ENCODE results near the gene EIF4G3. TPM values are rescaled to one million over a fixed set of nuclear protein-coding genes. Genes with fewer than 3 reads are reported as not detected.

Gene EIF4G3
- total and polyA plus RNA-seq, 10 donors = 14.3 to 97.3 (median 64.1) TPM

- Histone ChIP-seq H3K36me3 (peaks cover 0 to 33% (median 7%) of the 10 kb centered on the region in 6 donors), H3K27ac (no peak overlapping the region), H3K4me1 (peaks cover 0 to 23% (median 13%) of the 10 kb centered on the region in 6 donors), H3K4me3 (peak overlapping the region in 1 of 8 donors; percentile 6), H3K27me3 (replicated peaks in 1 of 7) (no peaks in the 10 kb centered on the region), H3K9me3 (no peaks in the 10 kb centered on the region)
- 84 to 95% (median 89%) methylated on average over 2 of the region's 2 CpGs for WGBS, 5 donors
- TF ChIP-seq POLR2A (IDR thresholded peaks at IDR 0.05) (no peak), POLR2AphosphoS5 (IDR thresholded peaks at IDR 0.05) (no peak), CTCF (IDR thresholded peaks at IDR 0.05 in 8 of 11, conservative IDR thresholded peaks at IDR 0.05 in 3 of 11) (no peak)
- intact Hi-C loops (cut with DNase I; ENCODE audit: low total_unique reads) = no loop called here
- no peak for DNase-seq
These were observed 240.1 kb downstream of the EIF4G3 start for GRCh38 chr1:20936621-20937020.

GRCh38 chr1:20936216-20936615, 240.5 kb downstream of the EIF4G3 start:
- no peak overlapping the region for H3K4me3 ChIP-seq
- H3K36me3 ChIP-seq = peaks cover 0 to 32% (median 4%) of the 10 kb centered on the region in 6 donors
- intact Hi-C loops (cut with DNase I; ENCODE audit: low total_unique reads) = no loop called here
- no peak for TF ChIP-seq POLR2A (IDR thresholded peaks at IDR 0.05)
- TF ChIP-seq POLR2AphosphoS5 (IDR thresholded peaks at IDR 0.05) = no peak
- TF ChIP-seq CTCF (IDR thresholded peaks at IDR 0.05 in 8 of 11, conservative IDR thresholded peaks at IDR 0.05 in 3 of 11) = no peak
- no peaks in the 10 kb centered on the region for H3K27me3 ChIP-seq (replicated peaks in 1 of 7)
- no peaks in the 10 kb centered on the region for H3K9me3 ChIP-seq
- WGBS, 5 donors = 78 to 97% (median 93%) methylated on average over 2 of the region's 2 CpGs
- no peak overlapping the region for H3K27ac ChIP-seq
- peaks cover 0 to 27% (median 13%) of the 10 kb centered on the region in 6 donors for H3K4me1 ChIP-seq
- no peak for DNase-seq

- peaks cover 0 to 28% (median 13%) of the 10 kb centered on the region in 6 donors for H3K4me1 ChIP-seq
- no peak overlapping the region for H3K27ac ChIP-seq
- TF ChIP-seq CTCF (IDR thresholded peaks at IDR 0.05 in 8 of 11, conservative IDR thresholded peaks at IDR 0.05 in 3 of 11) = no peak
- no peak for TF ChIP-seq POLR2AphosphoS5 (IDR thresholded peaks at IDR 0.05)
- no peak overlapping the region for H3K4me3 ChIP-seq
- DNase-seq = no peak
- H3K27me3 ChIP-seq (replicated peaks in 1 of 7) = no peaks in the 10 kb centered on the region
- intact Hi-C loops (cut with DNase I; ENCODE audit: low total_unique reads) = no loop called here
- peaks cover 0 to 28% (median 2%) of the 10 kb centered on the region in 6 donors for H3K36me3 ChIP-seq
- no peaks in the 10 kb centered on the region for H3K9me3 ChIP-seq
- 61 to 93% (median 78%) methylated on average over 1 of the region's 1 CpG for WGBS, 5 donors
These were observed 241.0 kb downstream of the EIF4G3 start for GRCh38 chr1:20935717-20936116.

GRCh38 chr1:20932437-20932977, 244.2 kb downstream of the EIF4G3 start:
- DNase-seq = no peak
- Histone ChIP-seq H3K27ac (peak overlapping the region in 7 of 8 donors; percentile 24 to 66 (median 50)), H3K4me1 (peaks cover 0 to 37% (median 13%) of the 10 kb centered on the region in 6 donors), H3K9me3 (no peaks in the 10 kb centered on the region), H3K36me3 (peaks cover 0 to 25% (median 0%) of the 10 kb centered on the region in 6 donors), H3K27me3 (replicated peaks in 1 of 7) (no peaks in the 10 kb centered on the region), H3K4me3 (no peak overlapping the region)
- 55 to 64% (median 58%) methylated on average over 8 of the region's 8 CpGs for WGBS, 5 donors
- intact Hi-C loops (cut with DNase I; ENCODE audit: low total_unique reads) = no loop called here
- no peak for TF ChIP-seq POLR2AphosphoS5 (IDR thresholded peaks at IDR 0.05)
- no peak for TF ChIP-seq CTCF (IDR thresholded peaks at IDR 0.05 in 8 of 11, conservative IDR thresholded peaks at IDR 0.05 in 3 of 11)
- TF ChIP-seq POLR2A (IDR thresholded peaks at IDR 0.05) = no peak

All from spleen (tissue), 11 donors.